Measurements from ENCODE around the gene HRH4.
A peak's percentile ranks its signal among the peaks of the same experiment; 100 is the strongest.

Gene HRH4

DNA sequence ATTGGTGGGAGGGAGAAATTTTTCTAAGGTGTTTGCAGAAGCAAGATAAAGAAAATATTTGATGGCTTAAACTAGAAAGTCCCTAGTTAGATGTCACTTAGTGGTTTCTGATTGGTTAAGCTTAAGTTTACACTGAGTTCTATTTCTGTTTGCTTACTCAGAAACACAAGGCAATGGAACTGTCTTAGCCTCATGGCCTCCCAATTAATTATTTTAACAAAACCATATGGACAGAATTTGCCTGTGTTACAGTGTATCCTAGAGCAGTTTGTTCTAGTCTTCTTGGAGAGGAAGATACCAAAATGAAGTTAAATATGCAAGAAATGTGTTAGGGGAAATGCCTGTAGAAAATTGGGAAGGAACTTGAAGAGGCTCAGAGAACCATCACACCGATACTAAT lies 38.6 kb upstream of the HRH4 start:
- TF ChIP-seq FOXP2 (optimal IDR thresholded peaks at IDR 0.05; ENCODE audit: borderline replicate concordance, extremely low read depth, extremely low read length, insufficient read depth) (no peak), SIN3A (IDR thresholded peaks at IDR 0.05; ENCODE audit: borderline replicate concordance, insufficient read depth, low read length) (no peak), POLR2AphosphoS5 (IDR thresholded peaks at IDR 0.05; ENCODE audit: low read depth, low read length) (no peak), TAF1 (IDR thresholded peaks at IDR 0.05; ENCODE audit: borderline replicate concordance, insufficient read depth, low read length) (no peak)
- TF ChIP-seq, protein P1, sequence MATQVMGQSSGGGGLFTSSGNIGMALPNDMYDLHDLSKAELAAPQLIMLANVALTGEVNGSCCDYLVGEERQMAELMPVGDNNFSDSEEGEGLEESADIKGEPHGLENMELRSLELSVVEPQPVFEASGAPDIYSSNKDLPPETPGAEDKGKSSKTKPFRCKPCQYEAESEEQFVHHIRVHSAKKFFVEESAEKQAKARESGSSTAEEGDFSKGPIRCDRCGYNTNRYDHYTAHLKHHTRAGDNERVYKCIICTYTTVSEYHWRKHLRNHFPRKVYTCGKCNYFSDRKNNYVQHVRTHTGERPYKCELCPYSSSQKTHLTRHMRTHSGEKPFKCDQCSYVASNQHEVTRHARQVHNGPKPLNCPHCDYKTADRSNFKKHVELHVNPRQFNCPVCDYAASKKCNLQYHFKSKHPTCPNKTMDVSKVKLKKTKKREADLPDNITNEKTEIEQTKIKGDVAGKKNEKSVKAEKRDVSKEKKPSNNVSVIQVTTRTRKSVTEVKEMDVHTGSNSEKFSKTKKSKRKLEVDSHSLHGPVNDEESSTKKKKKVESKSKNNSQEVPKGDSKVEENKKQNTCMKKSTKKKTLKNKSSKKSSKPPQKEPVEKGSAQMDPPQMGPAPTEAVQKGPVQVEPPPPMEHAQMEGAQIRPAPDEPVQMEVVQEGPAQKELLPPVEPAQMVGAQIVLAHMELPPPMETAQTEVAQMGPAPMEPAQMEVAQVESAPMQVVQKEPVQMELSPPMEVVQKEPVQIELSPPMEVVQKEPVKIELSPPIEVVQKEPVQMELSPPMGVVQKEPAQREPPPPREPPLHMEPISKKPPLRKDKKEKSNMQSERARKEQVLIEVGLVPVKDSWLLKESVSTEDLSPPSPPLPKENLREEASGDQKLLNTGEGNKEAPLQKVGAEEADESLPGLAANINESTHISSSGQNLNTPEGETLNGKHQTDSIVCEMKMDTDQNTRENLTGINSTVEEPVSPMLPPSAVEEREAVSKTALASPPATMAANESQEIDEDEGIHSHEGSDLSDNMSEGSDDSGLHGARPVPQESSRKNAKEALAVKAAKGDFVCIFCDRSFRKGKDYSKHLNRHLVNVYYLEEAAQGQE (IDR thresholded peaks at IDR 0.05; ENCODE audit: insufficient read depth in 1 of 2, low read depth in 2 of 2, low read length in 2 of 2), result no peak

DNA sequence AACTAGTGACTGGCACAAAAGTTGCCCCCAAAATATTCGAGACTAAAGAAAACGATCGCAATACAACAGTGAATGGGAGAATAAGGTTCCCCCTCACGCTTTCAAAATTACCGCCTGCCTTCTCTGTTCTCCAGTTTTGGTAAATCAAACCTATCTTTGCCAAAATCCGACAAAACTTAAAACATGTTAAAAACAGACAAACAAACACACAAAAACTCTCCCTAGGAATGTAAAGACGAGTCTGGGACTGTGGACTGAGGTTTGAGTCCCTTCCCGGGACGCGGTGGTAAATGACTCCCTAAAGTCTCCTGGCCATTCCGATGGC lies 34.4 kb upstream of the HRH4 start:
- TF ChIP-seq, protein P1 (IDR thresholded peaks at IDR 0.05; ENCODE audit: insufficient read depth in 1 of 2, low read depth in 2 of 2, low read length in 2 of 2), result no peak
- no peak for TF ChIP-seq SIN3A (IDR thresholded peaks at IDR 0.05; ENCODE audit: borderline replicate concordance, insufficient read depth, low read length)
- TF ChIP-seq POLR2AphosphoS5 (IDR thresholded peaks at IDR 0.05; ENCODE audit: low read depth, low read length), result no peak
- no peak for TF ChIP-seq TAF1 (IDR thresholded peaks at IDR 0.05; ENCODE audit: borderline replicate concordance, insufficient read depth, low read length)
- no peak for TF ChIP-seq FOXP2 (optimal IDR thresholded peaks at IDR 0.05; ENCODE audit: borderline replicate concordance, extremely low read depth, extremely low read length, insufficient read depth)

DNA sequence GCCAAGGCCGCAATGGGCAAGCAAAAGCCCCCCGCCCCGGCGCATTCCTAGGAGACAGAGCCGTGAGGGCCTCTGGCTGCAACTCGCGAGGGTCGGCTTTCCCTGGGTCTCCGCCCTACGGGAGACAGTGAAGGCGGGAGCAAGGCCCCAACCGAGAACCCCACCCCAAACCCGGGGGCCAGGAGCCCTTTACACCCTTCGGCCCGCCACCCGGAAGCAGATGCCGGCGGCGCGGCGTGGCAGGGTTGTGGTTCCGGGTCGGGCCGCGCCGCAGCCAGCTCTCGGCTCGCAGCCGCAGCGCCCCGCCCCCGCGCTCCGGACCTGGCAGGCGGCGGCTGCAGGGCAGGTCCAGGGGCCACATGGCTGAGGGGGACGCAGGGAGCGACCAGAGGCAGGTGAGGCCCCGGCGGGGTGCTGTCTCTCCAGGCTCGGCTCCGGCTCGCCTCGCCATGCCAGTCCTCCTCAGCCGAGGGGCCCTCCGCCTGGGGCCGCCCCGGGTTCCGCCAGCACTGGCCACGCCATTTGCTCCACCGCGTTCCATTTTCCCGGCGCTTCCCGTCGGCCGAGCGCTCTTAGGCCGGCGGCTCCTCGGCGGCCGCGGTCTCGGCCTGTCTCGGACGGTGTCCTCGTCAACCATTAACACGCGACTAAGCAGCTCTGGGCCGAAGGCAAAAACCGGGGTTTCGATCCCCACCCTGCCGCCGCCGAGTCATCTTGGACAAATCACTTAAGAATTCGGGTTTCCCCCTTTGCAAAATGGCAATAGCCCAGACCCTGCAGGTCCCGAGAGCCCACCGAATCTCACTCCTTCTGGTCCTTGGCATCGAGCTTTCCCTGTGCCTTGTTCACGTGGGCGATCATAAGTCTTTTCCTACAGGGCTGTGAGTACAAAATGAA lies 33.8 kb upstream of the HRH4 start, which contains the start of gene IMPACT:
TSS of gene IMPACT (plus strand) at position 273 of the 897 bp plus-strand sequence. CDS start at position 360, 87 bp downstream.
- TF ChIP-seq FOXP2 (optimal IDR thresholded peaks at IDR 0.05; ENCODE audit: borderline replicate concordance, extremely low read depth, extremely low read length, insufficient read depth), result peak; percentile 91
- TF ChIP-seq, protein P1 (IDR thresholded peaks at IDR 0.05; ENCODE audit: insufficient read depth in 1 of 2, low read depth in 2 of 2, low read length in 2 of 2), result no peak
- peak; percentile 70; the same call in 1 of the 2 replicates for TF ChIP-seq TAF1 (IDR thresholded peaks at IDR 0.05; ENCODE audit: borderline replicate concordance, insufficient read depth, low read length)
- no peak; the same call in 1 of the 2 replicates for TF ChIP-seq SIN3A (IDR thresholded peaks at IDR 0.05; ENCODE audit: borderline replicate concordance, insufficient read depth, low read length)
- TF ChIP-seq POLR2AphosphoS5 (IDR thresholded peaks at IDR 0.05; ENCODE audit: low read depth, low read length), result peak; percentile 88

DNA sequence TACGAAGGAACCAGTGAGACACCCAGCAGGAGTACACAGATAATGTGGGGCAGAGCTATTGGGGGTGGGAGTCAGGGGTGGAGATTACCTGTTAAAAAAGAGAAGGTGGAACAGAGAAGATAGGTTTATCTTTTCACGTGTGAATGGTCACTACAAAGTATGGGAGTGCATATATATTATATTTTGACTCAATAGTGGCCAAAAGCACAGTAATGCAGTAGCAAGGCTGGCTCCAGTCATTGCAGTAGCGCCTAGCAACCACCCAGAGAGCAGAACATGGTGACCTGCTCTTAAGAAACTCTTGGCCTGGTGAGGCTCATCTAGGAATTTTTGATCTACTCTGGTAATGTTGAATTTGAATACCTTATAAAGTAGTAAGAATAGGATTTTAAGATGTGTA lies 33.0 kb upstream of the HRH4 start:
- TF ChIP-seq TAF1 (IDR thresholded peaks at IDR 0.05; ENCODE audit: borderline replicate concordance, insufficient read depth, low read length) (no peak), POLR2AphosphoS5 (IDR thresholded peaks at IDR 0.05; ENCODE audit: low read depth, low read length) (no peak), SIN3A (IDR thresholded peaks at IDR 0.05; ENCODE audit: borderline replicate concordance, insufficient read depth, low read length) (no peak), FOXP2 (optimal IDR thresholded peaks at IDR 0.05; ENCODE audit: borderline replicate concordance, extremely low read depth, extremely low read length, insufficient read depth) (no peak)
- TF ChIP-seq, protein P1 (IDR thresholded peaks at IDR 0.05; ENCODE audit: insufficient read depth in 1 of 2, low read depth in 2 of 2, low read length in 2 of 2), result no peak
